HepG2 (cell line): ENCODE measurements around the gene ABCA4. TPM values are rescaled to one million over a fixed set of nuclear protein-coding genes. Genes with fewer than 3 reads are reported as not detected.

Source experiments
- polyA plus RNA-seq, 8 experiments: library from polyadenylated mRNA; depleted of rRNA in 3 of 8; stranded (reverse) in 7 of 8; unstranded in 1 of 8; fragments of >200 nt; fragmentation: Illumina TruSeq in 4 of 8; extraction: Trizol in 4 of 8; gene quantifications; 2 replicates each; pipeline versions ENCODE4 v1.2.1 to v1.2.3, GENCODE V29; 2011 to 2016; ENCODE audit warnings: low read depth in 4 of 8, missing spikeins in 1 of 8, mixed read lengths in 1 of 8; ENCODE audit not compliant: insufficient read depth in 1 of 8
- total RNA-seq, 5 experiments: library from RNA; depleted of rRNA; stranded (reverse); fragments of >200 nt; fragmentation: Illumina TruSeq; extraction: Trizol; gene quantifications; 2 replicates each; pipeline ENCODE4 v1.2.3, GENCODE V29; 2016; ENCODE audit warnings: low read depth in 1 of 5

ABCA4 gene
- total and polyA plus RNA-seq, 2 of the 13 experiments (the other 11 are each of a cell fraction or from before 2014, with no cell fraction given), result 0.24 to 0.67 TPM

Other genes with a start within 250 kb of the ABCA4 start
- 63.3 and 93.0 TPM in 2 replicates for gene DNTTIP2, start 241.9 kb downstream of the ABCA4 start, total RNA-seq (2016; rRNA removed; fragmentation: Illumina TruSeq; extraction: Trizol)
- gene DNTTIP2, start 241.9 kb downstream of the ABCA4 start, polyA plus RNA-seq (2011; rRNA removed), result 10.3 and 11.4 TPM in 2 replicates
- 28.1 and 29.9 TPM in 2 replicates for gene GCLM, start 211.7 kb downstream of the ABCA4 start, total RNA-seq (2016; rRNA removed; fragmentation: Illumina TruSeq; extraction: Trizol)
- gene GCLM, start 211.7 kb downstream of the ABCA4 start, polyA plus RNA-seq (2011; rRNA removed), result 8.0 and 8.7 TPM in 2 replicates
- 12.8 and 18.8 TPM in 2 replicates for gene ARHGAP29, start 116.4 kb upstream of the ABCA4 start, total RNA-seq (2016; rRNA removed; fragmentation: Illumina TruSeq; extraction: Trizol)
- gene ARHGAP29, start 116.4 kb upstream of the ABCA4 start, polyA plus RNA-seq (2011; rRNA removed), result 12.2 and 18.3 TPM in 2 replicates